GM12891 (cell line): Measurements from ENCODE around the gene PHF23.

Experiments used
- POLR2A ChIP-seq: IDR thresholded peaks from 2 replicates; pipeline ENCODE4 v1.6.1; 2011; ENCODE audit warnings: low read depth, low read length, control low read depth
- POLR2AphosphoS5 ChIP-seq: IDR thresholded peaks from 2 replicates; pipeline ENCODE4 v1.6.1; 2011; ENCODE audit warnings: low read depth, low read length, control low read depth
- TAF1 ChIP-seq: IDR thresholded peaks from 2 replicates; pipeline ENCODE4 v1.6.1; 2011; ENCODE audit warnings: low read depth, low read length, control low read depth

- TF ChIP-seq POLR2AphosphoS5 (no peak; the same call in 1 of the 2 replicates), TAF1 (no peak), POLR2A (peak; percentile 43; the same call in 1 of the 2 replicates)
Measured at GRCh38 chr17:7220593-7221277, 18.5 kb downstream of the PHF23 start.
